Hepatocyte (in vitro differentiated cells): ENCODE results near the gene FMO4.
A peak's percentile ranks its signal among the peaks of the same experiment; 100 is the strongest.

ENCODE experiments used
- CTCF ChIP-seq: fragments of 200-600 bp; sonication (generic); IDR thresholded peaks from 2 replicates; pipeline ENCODE4 v1.5.1; 2016; ENCODE audit warnings: antibody characterized with exemption, mild to moderate bottlenecking; ENCODE audit not compliant: poor library complexity
- EZH2phosphoT487 ChIP-seq: fragments of 200-600 bp; sonication (generic); IDR thresholded peaks from one replicate; pipeline ENCODE4 v1.6.1; 2018; ENCODE audit warnings: antibody characterized with exemption, mild to moderate bottlenecking, low read depth, moderate library complexity; ENCODE audit not compliant: unreplicated experiment, severe bottlenecking

- TF ChIP-seq CTCF (peak; percentile 92), EZH2phosphoT487 (no peak)
These were observed at the start of gene FMO4 for GRCh38 chr1:171313835-171314320.
